ENCODE data around the gene GON7.
"Not testable (repeated sequence)": the region's sequence is repeated elsewhere in the genome, so short reads cannot be mapped to it uniquely, and the experiment has no call there.

The GON7 gene, protein sequence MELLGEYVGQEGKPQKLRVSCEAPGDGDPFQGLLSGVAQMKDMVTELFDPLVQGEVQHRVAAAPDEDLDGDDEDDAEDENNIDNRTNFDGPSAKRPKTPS

DNA sequence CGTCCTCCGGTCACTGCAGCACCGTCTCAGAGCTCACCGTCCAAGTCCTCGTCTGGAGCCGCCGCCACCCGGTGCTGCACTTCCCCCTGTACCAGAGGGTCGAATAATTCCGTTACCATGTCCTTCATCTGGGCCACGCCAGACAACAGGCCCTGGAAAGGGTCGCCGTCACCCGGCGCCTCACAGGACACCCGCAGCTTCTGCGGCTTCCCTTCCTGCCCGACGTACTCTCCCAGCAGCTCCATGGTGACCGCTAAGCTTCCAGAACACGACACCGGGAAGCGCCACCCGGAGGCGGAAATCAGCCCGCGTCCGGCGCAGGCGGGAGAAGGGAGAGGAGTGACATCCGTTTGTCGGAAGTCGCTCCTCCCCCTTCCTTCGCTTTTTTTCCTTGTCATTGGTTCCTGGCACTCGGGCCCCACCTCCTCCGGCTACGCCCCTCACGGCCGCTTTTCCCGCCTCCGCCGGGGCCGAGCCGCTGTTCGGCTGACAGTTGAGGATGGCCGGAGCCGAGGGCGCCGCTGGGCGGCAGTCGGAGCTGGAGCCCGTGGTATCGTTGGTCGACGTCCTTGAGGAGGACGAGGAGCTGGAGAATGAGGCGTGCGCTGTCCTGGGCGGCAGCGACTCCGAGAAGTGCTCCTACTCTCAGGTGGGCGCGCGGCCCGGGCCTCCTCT is at the start of gene GON7, which contains the start of gene UBR7:
Gene GON7, minus strand, starts transcription at position 273 of the 675 bp plus-strand sequence. Its CDS starts 28 bp downstream, at position 245.
Gene UBR7, plus strand, starts transcription at position 464 of the 675 bp plus-strand sequence. Its CDS starts 36 bp downstream, at position 500.
- peak; percentile 90 for DNase-seq

DNA sequence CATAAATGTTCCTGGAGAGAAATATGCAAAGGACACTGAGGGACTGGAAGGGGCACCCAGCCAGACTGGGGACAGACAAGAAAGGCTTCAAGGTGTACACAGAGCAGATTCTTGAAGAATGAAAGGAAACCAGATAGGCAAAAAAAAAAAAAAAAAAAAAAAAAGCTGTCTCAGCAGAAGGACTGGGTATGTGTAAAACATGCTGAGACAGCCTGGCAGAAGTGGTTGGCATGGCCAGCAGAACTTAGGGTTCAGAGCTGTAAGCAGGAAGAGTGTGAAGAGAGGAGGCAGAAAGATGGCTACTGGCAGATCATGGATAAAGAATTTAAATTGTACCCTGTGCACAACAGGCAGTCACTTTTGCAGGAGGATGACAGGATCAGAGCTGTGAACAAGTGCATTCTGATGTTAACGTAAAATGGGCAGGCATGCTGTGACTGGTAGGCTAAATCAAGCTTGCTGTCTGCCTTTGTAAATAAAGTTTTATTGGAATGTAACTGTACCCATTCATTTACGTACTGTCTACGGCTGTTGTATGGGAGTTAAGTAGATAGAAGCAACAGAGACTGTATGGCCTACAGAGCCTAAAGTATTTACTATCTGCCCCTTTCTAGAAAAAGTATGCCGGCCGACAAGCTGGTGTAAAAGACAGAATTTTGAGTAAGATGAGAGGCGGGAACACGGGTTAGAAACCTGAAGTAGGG is 42.4 kb upstream of the GON7 start:
- no peak for DNase-seq

DNA sequence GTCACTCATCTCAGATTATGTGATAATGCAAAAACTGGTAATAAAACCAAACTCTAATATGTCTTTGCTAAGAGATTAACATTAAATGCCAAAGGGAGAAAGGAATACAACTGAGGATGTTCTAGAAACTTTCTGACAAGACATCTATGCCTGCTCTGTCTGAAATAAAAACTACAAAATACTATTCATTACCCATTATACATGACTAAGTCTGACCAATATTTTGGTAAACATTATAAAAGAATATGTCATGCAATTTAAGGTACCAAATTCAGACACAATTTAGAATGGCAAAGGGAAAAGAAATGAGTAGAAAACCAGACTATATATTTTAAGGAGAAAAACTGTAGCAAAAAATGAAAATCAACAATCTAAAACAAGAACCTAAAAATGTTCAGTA is 39.7 kb upstream of the GON7 start:
- DNase-seq: no peak

DNA sequence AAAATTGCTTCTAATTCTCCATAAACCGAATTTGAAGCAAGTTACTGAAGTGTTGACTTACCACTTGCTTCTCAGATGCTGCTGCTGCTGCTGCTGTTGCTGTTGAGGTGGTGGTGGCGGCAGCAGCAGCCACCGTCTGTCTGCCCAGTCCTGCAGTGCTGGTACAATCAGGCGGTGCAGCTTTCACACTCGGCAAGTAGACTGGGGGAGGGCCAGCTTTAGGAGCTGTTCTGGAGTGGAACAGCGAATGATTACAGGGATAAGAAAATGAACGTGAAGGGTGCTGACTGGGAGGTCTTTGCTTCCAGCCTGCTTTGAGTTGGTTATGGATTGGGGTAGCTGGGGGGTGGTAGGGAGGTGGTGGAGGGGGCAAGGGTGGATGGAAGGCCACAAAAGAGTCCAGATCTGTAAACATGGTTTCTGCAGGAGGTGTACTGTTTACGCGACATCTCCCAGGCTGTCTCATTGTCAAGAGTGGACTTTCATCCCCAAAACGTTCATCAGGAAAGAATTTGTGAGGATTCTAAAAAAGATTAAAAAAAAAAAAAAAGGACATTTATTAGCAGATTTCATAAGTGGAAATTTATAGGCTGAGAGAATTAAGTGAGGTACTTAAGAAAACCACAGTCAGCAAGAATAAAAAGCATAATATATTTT is 39.0 kb upstream of the GON7 start:
- no peak for DNase-seq

DNA sequence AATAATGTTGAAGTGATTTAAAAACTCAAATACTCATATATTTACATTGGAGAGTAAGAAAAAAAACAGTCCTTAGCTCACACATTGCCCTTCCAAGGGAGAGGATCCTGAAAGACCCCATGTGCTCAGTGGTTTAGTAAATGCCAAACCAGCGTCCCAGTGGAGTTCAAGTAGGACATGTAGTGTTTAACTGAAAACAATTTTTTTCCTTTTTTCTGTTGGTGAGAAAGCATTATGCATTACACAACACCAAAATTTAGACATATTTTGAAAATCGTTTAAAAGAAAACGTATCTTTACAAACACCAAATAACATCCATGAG is 33.8 kb upstream of the GON7 start:
- no peak for DNase-seq

DNA sequence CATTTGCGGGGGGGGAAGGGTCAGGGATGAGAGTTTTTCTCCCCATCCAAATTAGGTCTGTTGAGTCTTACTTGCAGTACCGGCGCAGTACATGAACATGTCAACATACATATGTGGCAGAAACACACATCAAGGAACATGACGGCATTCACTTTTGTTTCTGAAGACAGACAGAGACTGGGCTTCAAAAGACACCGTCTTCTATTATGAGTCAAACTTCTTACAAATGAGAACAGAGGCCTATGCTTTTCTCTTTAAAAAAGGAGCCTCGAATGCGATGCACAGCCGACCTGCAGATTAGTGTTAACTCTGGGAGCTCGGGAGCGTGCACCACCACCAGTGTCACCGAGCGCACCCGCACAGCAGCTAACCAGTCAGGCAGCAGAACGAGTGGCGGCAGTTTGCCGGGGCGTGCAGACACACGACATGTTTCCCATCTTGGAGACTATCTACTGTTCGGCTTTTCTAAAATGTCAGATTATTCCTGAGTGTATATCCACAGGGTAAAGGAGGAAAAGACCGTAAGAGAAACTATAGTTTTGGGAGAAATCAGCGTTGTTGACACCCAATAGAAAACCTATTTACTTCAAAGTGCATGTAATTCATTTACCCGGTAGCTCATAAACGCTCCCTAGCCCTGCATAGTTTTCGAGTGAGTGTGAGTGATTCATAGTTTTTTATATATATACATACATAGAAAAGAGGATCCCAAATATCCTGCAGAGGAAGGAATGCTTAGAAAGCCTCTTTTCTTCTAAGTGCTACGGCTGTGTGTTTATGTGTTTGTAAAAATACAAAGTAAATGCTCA is 33.2 kb upstream of the GON7 start:
- DNase-seq: no peak

DNA sequence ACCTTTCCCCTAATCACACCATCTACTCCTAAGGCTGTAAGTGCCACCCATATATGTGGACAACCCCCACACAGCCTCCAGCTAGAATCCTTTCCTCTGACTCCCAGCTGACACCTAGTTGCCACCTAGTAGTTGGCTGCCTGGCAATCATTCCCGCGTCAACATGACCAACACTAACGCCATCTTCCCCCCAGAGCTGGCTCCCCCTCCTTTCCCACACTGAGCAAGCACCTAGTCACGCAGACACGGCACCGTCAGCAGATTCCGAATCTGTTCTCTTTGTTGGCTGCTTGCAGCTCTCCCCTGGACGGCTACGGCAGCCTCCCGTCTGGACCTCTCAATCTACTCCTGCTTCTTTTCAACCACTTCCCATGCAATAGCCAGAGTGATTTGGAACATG is 27.9 kb upstream of the GON7 start:
- DNase-seq: no peak

DNA sequence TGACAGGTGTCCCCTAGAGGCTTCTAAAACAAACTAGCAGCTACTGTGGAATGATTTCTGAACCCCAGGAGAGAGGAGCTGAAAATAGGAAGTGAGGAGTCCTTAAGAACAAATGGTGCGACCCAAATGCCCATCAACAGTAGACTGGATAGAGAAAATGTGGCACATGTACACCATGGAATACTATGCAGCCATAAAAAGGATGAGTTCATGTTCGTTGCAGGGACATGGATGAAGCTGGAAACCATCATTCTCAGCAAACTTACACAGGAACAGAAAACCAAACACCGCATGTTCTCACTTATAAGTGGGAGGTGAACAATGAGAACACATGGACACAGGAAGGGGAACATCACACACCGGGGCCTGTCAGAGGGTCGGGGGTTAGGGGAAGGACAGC is 26.2 kb upstream of the GON7 start:
- not testable (repeated sequence) for DNase-seq

DNA sequence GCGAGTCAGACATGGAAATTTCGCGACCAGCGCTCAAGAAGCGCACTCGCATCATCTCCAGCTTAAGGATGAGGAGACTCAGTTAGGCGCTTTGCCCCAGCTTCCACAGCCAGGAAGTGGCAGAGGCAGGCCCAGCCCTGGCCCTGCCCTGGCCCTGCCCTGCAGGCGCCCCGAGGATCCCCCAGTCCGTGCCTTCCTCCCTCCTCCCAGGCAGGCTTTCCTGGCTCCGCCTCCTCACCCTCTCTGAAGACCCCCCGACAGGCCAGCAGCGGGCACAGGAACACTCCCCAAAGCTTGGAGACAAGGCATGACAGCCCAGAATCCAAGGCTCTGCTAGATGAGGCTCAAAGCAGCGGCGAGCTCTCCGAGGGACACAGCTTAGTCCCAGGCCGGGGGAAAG is 25.3 kb upstream of the GON7 start:
- DNase-seq: no peak

DNA sequence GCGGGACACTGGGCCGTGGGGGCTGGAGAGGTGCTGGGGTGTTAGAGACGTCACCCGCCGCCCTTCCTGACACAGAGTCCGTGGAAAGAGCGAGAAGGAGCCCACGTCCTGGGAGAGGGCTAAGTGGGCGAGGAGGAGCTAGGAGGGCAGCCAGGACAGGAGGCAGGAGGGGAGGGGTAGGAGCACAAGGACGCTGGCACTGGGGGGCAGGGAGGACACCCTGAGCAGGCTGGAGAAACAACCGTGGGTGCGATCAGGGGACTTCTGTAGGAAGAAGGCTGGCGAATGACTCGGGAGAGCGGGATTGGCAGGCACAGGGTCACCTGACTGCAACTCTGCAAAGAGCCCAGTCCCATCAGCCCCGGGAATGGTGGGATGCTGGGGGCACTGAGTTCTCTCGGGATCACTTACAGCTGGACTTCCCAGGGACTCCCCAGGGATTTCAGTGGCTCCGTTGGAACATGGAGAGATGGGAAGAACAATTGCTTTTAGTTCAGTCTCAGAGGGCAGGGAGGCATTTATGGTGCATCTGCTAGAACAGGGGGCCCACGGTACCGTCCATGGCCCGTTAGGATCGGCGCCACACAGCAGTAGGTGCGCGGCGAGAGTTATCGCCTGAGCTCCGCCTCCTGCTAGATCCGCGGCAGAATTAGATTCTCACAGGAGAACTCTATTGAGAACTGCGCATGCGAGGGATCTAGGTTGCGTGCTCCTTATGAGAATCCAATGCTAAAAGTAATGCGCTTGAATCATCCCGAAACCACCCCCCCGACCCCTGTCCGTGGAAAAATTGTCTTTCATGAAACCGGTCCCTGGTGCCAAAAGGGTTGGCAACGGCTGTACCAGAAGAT is 24.5 kb upstream of the GON7 start:
- peak; percentile 14 for DNase-seq

DNA sequence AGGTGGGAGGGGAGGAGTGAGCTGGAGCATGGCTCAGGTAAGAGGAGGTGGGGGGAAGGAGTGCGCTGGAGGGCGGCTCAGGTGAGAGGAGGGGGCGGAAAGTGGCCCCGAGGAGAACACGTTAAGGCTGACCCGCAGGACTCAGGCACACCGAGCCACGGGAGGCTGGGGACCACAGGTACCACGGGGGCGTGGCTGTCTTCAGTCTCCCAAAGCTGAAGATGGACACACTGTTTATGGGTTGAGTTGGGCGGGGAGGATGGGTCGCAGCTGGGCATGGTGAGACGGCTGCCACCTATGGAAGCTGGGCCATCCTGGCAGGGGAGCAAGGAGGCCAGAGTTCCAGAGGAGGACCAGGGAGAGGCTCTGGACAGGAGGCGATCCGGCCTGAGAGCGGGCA is 23.7 kb upstream of the GON7 start:
- no peak for DNase-seq

DNA sequence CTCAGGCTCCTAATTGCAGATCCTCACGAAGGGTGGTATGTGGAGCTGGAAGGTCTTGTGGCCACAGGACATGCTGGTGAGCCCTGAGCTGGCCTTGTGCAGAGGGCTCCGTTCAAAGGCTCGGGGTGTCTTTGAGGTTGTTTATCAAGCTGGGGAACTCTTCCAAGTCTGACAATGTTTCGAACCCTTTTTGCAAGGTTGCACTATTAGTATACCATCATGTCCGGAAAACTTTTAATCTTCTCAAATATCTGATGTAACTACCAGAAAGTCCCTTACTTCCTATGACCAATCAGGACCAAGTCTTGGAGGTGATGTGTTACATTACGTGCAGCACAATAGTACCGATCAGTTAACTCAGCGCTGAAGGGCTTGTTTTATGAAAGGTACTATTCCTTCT is 21.7 kb upstream of the GON7 start:
- no peak for DNase-seq

DNA sequence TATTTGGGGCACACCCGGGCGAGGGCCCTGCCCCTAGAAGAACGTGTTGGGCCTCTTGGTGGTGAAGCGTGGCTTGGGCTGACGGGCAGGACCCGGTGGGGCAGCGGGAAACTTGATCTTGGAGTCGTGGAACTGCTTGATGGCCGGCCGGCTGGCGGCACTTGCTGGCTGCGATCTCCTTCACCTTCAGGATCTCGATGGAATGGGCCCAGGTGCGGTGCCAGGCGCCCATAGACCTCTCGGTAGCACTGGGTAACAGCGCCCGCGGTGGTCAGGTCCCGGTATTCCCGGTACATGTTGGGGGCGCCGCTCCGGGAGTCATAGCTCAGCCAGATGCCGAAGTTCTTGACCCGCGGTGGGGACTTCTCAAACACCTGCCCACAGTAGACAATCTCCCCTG is 16.7 kb upstream of the GON7 start:
- no peak for DNase-seq

DNA sequence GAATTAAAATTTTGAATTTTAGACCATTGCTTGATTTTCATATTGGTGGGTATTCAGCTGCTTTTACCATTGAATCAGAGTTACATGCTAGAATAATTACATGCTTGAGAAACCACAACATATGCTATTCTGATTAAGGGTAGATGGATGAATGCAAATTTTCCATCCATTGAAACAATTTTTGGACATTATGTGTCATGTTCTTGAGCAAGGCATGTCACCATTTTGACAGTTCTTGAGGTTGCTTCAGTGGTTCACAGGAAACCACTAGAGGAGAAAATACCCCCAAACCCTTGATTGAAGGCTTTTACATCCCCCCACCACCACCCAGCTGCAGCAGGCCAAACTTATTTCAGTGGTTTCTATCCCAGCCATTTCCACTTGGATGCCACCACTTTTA is 13.6 kb upstream of the GON7 start:
- DNase-seq: no peak

DNA sequence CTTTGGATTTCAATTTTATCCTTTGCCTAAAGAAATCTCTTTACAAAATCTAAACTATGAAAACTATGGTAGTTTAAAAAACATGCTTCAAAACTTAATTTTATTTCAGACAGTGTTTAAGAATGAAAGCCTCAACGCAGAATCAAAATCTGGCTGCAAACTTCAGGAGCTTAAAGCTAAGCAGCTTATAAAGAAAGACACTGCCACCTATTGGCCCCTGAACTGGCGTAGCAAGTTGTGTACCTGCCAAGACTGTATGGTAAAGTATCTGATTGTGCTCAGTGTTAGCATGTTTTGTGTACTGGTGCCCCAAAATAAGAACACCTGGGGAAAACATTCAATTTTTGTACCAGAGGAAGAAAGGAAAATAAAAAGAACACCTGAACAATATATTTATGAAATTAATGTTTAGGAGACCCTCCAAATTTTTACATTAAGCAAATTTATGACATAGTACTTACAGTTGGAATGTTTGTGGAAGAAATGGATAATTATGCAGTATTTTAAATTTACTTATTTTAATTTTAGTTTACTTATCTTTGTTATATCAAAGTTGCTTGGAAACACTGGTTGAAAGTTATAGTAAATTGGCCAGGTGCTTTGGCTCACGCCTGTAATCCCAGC is 12.3 kb upstream of the GON7 start:
- DNase-seq: peak; percentile 62

DNA sequence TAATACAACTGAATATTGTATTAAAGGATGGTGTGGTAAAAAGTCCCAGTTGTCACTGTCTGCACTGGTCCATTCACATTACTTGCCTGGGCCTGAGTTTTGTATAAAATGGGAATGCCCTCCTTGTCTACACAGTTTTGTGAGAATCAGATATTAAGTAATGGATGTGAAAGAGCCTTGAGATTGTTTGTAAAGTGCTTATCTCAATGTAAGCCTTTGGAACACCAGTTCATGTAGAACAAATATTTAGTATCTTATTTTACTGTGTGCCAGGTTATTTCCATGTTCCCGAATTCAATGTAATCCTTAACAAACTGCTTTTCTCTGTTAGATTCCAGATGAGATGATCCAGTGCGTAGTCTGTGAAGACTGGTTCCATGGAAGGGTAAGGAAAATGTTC is 7.7 kb upstream of the GON7 start:
- DNase-seq: no peak

DNA sequence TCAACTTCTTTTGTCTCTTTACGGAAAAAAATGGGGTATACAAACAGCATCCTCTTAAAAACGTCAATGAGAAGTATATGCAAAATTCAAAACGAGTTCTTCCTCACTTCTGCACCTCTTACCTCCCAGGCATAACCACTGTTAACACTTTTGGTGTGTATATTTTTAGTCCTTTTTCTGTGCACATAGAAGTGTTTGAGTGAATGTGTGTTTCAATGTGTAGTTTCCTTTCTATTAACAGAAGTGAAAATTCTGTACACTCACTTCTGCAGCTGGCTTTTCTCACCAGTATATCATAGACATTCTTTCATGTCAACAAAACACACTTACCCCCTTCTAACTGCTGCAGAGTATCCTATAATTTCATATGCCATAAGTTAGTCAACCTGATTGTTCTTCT is 5.6 kb upstream of the GON7 start:
- DNase-seq: no peak

DNA sequence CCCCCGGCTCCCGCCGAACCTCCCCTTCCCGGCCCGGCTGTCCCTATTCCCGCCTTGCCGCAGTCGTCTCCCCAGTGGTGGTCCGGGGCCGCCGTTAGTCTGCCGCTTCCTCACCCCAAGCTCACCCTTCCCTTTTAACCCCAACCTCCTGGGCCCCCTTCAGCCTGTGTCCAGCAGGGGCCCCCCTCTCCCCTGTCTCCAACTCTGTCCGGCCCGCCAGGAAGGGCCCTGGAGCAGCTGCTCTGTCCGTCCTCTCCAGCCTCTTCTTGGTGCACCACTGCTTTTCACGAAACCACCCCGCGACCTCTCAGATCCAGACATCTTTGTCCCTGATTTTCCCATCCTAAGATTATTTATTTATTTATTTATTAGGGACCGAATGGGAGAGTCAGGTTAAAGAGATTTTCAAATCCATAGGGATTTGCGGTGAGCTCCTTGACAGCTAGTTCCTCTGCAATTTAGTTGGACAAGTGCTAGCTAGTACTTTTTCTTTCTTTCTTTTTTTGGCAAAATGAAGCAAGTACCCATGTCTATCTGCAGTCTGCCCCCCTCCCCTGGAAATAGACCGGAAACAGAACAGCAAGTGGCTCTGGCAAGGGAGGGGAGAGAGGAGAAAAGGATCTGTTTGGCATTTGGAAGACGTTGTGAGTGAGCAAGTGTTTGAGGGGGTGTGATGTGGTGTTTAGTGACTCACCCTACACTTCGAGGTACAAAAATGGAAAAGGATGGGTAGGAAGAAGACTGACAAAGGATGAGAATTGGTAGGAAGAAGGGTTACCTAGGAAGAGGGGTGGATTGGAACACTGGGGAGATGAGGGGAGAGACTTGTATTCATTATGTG is 823 bp upstream of the GON7 start:
- peak; percentile 26 for DNase-seq

DNA sequence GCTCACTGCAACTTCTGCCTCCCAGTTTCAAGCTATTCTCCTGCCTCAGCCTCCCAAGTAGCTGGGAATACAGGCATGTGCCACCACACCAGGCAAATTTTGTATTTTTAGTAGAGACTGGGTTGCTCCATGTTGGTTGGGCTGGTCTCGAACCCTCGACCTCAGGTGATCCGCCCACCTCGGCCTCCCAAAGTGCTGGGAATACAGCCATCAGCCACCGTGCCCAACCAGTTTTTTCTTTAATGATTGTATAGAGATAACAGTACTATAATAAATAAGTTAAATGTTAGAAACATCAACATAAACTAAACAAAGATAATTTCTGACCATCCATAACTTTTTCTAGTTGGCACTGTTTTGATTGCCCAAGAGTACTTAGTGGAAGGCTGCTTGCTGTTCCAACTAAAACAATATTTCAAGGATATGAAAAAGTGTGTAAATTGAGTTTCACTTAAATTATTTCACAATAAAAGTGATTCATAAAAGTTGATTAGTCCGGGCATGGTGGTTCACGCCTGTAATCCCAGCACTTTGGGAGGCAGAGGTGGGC is 5.6 kb downstream of the GON7 start:
- DNase-seq: no peak

DNA sequence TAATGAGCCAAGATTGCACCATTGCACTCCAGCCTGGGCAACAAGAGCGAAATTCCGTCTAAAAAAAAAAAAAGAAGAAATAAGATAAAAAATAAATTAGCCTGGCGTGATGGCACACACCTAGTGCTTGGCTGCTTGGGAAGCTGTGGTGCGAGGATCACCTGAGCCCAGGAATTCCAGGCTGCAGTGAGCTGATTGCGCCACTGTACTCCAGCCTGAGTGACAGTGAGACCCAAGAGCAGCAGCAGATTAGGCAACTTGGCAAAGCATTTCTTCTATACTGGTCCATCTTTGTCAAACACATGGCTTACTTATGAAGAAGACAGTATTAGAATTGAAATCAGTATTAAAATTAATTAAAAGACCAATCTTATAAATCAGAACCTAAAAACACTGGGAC is 6.3 kb downstream of the GON7 start:
- DNase-seq: no peak

Measured in CD4-positive, alpha-beta T cell treated with Interleukin-17A for 4 hours (primary cell).